SK-N-SH (cell line): ENCODE results near the gene SMAGP. TPM values are rescaled to one million over a fixed set of nuclear protein-coding genes. Genes with fewer than 3 reads are reported as not detected.

Experiments
- CTCF ChIA-PET: fragments of 300-600, 350-600 bp; formaldehyde crosslinking; extraction: SDS; loops from one replicate; lab custom pipeline; 2021; lab: Yijun Ruan, JAX
- POLR2A ChIA-PET: fragments of 350-600 bp; sonication (Branson Sonifier 250); formaldehyde crosslinking; extraction: SDS; loops from one replicate; lab custom pipeline; 2020; ENCODE audit warnings: antibody characterized with exemption, inconsistent platforms; lab: Yijun Ruan, JAX
- DNase-seq: peaks from one replicate; pipeline ENCODE4 v3.0.0; 2012
- H2AFZ ChIP-seq: fragments of 200-600 bp; sonication (generic); 2 replicates; pipeline ENCODE4 v1.8.1; 2016; ENCODE audit warnings: antibody characterized with exemption, mild to moderate bottlenecking, low read depth
- H3F3A ChIP-seq: fragments of 200-600 bp; sonication (generic); replicated peaks from 2 replicates; pipeline ENCODE3; 2016; ENCODE audit warnings: antibody characterized with exemption, mild to moderate bottlenecking; ENCODE audit not compliant: insufficient read depth
- H3K27ac ChIP-seq, 2 experiments: fragments of 200-500 bp in 1 of 2; fragments of 200-600 bp in 1 of 2; sonication (Bioruptor generic) in 1 of 2; sonication (generic), shearing (Covaris generic) in 1 of 2; 2 replicates each; pipeline versions ENCODE4 v1.5.1 to v1.6.1; 2014 to 2016; ENCODE audit warnings: low read depth in 2 of 2, inconsistent platforms in 1 of 2, low read length in 1 of 2, mild to moderate bottlenecking in 1 of 2, mixed read lengths in 1 of 2
- H3K27me3 ChIP-seq: fragments of 200-600 bp; sonication (generic), shearing (Covaris generic); 2 replicates; pipeline ENCODE4 v1.6.1; 2016; ENCODE audit warnings: mixed run types; ENCODE audit not compliant: insufficient read depth
- H3K36me3 ChIP-seq, 2 experiments: fragments of 200-500 bp in 1 of 2; fragments of 200-600 bp in 1 of 2; sonication (Bioruptor generic) in 1 of 2; sonication (generic) in 1 of 2; replicated peaks in 1 of 2; 2 replicates each; pipeline versions ENCODE3 to v1.5.1; 2014 to 2016; ENCODE audit warnings: low read length in 1 of 2, mild to moderate bottlenecking in 1 of 2; ENCODE audit not compliant: insufficient read depth in 2 of 2, control insufficient read depth in 1 of 2
- H3K4me1 ChIP-seq, 2 experiments: fragments of 200-500 bp in 1 of 2; fragments of 200-600 bp in 1 of 2; sonication (Bioruptor generic) in 1 of 2; sonication (generic), shearing (Covaris generic) in 1 of 2; 2 replicates each; pipeline versions ENCODE4 v1.5.1 to v1.6.1; 2014 to 2016; ENCODE audit warnings: low read depth in 1 of 2, low read length in 1 of 2, mixed run types in 1 of 2; ENCODE audit not compliant: insufficient read depth in 2 of 2, control insufficient read depth in 1 of 2
- H3K4me2 ChIP-seq: fragments of 200-600 bp; sonication (generic), shearing (Covaris generic); 2 replicates; pipeline ENCODE4 v1.6.1; 2017; ENCODE audit warnings: mixed run types
- H3K4me3 ChIP-seq, 2 experiments: fragments of 200-500 bp in 1 of 2; fragments of 200-600 bp in 1 of 2; sonication (Bioruptor generic) in 1 of 2; sonication (generic), shearing (Covaris generic) in 1 of 2; 2 replicates each; pipeline versions ENCODE4 v1.5.1 to v1.8.1; 2014 to 2016; ENCODE audit warnings: low read depth in 2 of 2, inconsistent platforms in 1 of 2, low read length in 1 of 2, mild to moderate bottlenecking in 1 of 2, mixed read lengths in 1 of 2, moderate library complexity in 1 of 2
- H3K79me2 ChIP-seq: fragments of 200-600 bp; sonication (generic); 2 replicates; pipeline ENCODE4 v1.8.1; 2017; ENCODE audit warnings: mild to moderate bottlenecking; ENCODE audit not compliant: insufficient read depth
- H3K9ac ChIP-seq: fragments of 200-600 bp; sonication (generic); 2 replicates; pipeline ENCODE4 v1.6.1; 2017; ENCODE audit warnings: mixed run types
- H3K9me2 ChIP-seq: fragments of 200-600 bp; sonication (generic); 2 replicates; pipeline ENCODE4 v1.6.1; 2017; ENCODE audit warnings: mixed run types
- H3K9me3 ChIP-seq: fragments of 200-600 bp; sonication (generic); 2 replicates; pipeline ENCODE4 v1.6.1; 2017; ENCODE audit warnings: mixed run types, mild to moderate bottlenecking, moderate library complexity
- H4K20me1 ChIP-seq: fragments of 200-600 bp; sonication (generic); 2 replicates; pipeline ENCODE4 v1.6.1; 2017; ENCODE audit warnings: mild to moderate bottlenecking, mixed run types; ENCODE audit not compliant: insufficient read depth
- ELF1 ChIP-seq: IDR thresholded peaks from 2 replicates; pipeline ENCODE4 v1.4.0; 2012
- EZH2phosphoT487 ChIP-seq: fragments of 200-600 bp; sonication (generic); IDR thresholded peaks from 2 replicates; pipeline ENCODE4 v1.6.1; 2017; ENCODE audit warnings: low read depth, mixed run types, mild to moderate bottlenecking, antibody characterized with exemption, moderate library complexity, borderline replicate concordance
- FOSL2 ChIP-seq: IDR thresholded peaks from 2 replicates; pipeline ENCODE4 v1.4.0; 2012; ENCODE audit warnings: low read depth, mild to moderate bottlenecking, moderate library complexity, borderline replicate concordance
- FOXM1 ChIP-seq: IDR thresholded peaks from 2 replicates; pipeline ENCODE4 v1.4.0; 2012; ENCODE audit warnings: low read depth, mild to moderate bottlenecking
- GABPA ChIP-seq: IDR thresholded peaks from 2 replicates; pipeline ENCODE4 v1.4.0; 2012; ENCODE audit warnings: low read depth, mild to moderate bottlenecking
- GATA2 ChIP-seq: sonication (generic); formaldehyde crosslinking; IDR thresholded peaks from 2 replicates; pipeline ENCODE4 v1.5.0; 2020; ENCODE audit warnings: mild to moderate bottlenecking, missing genetic modification reagents
- JUND ChIP-seq: IDR thresholded peaks from 2 replicates; pipeline ENCODE4 v1.4.0; 2012
- NFIC ChIP-seq: IDR thresholded peaks from 2 replicates; pipeline ENCODE4 v1.4.0; 2012; ENCODE audit warnings: borderline replicate concordance
- RAD21 ChIP-seq: IDR thresholded peaks from 2 replicates; pipeline ENCODE4 v1.6.1; 2012; ENCODE audit warnings: mild to moderate bottlenecking, low read length
- RCOR1 ChIP-seq: fragments of 150-350 bp; IDR thresholded peaks from 2 replicates; pipeline ENCODE4 v1.6.1; 2017; ENCODE audit warnings: antibody characterized with exemption, low read length
- SIN3A ChIP-seq: IDR thresholded peaks from 2 replicates; pipeline ENCODE4 v1.6.1; 2012; ENCODE audit warnings: low read depth, mild to moderate bottlenecking, low read length, moderate library complexity, borderline replicate concordance
- SMC3 ChIP-seq: IDR thresholded peaks from 2 replicates; pipeline ENCODE4 v1.6.1; 2012; ENCODE audit warnings: low read depth, low read length, improper control_type of control experiment
- TAF1 ChIP-seq: IDR thresholded peaks from 2 replicates; pipeline ENCODE4 v1.6.1; 2012; ENCODE audit warnings: low read depth, mild to moderate bottlenecking, low read length, moderate library complexity, borderline replicate concordance
- YY1 ChIP-seq: IDR thresholded peaks from 2 replicates; pipeline ENCODE4 v1.4.0; 2012; ENCODE audit warnings: low read depth, mild to moderate bottlenecking
- WGBS: methylation state at CpG from one replicate; pipeline ENCODE4 v1.1.6; 2017; ENCODE audit warnings: low lambda C conversion rate; 5-methylcytosine and 5-hydroxymethylcytosine counted together
- polyA plus RNA-seq, 3 experiments: library from polyadenylated mRNA; depleted of rRNA; stranded (reverse); fragments of >200 nt; gene quantifications; 2 replicates each; pipeline ENCODE4 v1.2.3, GENCODE V29; 2012
- TF ChIP-seq, protein P1 (sequence below): IDR thresholded peaks from 2 replicates; pipeline ENCODE4 v1.6.1; 2012; ENCODE audit warnings: mild to moderate bottlenecking, low read depth, low read length, moderate library complexity
- TF ChIP-seq, protein P2 (sequence below): IDR thresholded peaks from 2 replicates; pipeline ENCODE4; 2012
- TF ChIP-seq, protein P3 (sequence below): IDR thresholded peaks from 2 replicates; pipeline ENCODE4 v1.4.0; 2012; ENCODE audit warnings: low read depth, borderline replicate concordance
- TF ChIP-seq, protein P4 (sequence below): fragments of 150-350 bp; IDR thresholded peaks from 2 replicates; pipeline ENCODE4 v1.6.1; 2016; ENCODE audit warnings: mild to moderate bottlenecking, low read depth, low read length

The SMAGP gene
- polyA plus RNA-seq, 1 of the 3 experiments (the other 2 are of a cell fraction): 26.3 TPM

DNA sequence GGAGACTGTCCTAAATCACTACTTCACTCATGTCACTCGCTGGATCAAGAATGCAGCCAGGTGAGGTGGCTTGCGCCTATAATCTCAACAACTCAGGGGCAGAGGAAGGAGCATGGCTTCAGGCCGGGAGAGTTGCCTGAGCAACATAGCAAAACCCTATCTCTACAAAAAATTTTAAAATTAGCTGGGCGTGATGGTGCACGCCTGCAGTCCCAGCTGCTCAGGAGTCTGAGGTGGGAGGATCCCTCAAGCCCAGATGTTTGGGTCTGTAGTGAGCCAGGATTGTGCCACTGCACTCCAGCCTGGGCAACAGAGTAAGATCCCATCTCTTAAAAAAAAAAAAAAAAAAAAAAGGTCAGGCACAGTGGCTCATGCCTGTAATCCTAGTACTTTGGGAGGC is 5.9 kb downstream of the SMAGP start:
- Histone ChIP-seq H3K4me1 (peaks cover 0 to 5% of the 10 kb centered on the region in 2 experiments; a peak in 1 of 4 replicates), H3K79me2 (peaks cover 15% of the 10 kb centered on the region), H3K36me3 (no peaks in the 10 kb centered on the region), H3K9me3 (no peaks in the 10 kb centered on the region), H3K4me3 (no peak overlapping the region), H3K27ac (no peak overlapping the region), H3K27me3 (no peaks in the 10 kb centered on the region), H4K20me1 (0 out of 2 replicates have a peak, but pooled peaks cover 3% of the 10 kb centered on the region), H3K9ac (no peak overlapping the region), H2AFZ (no peak overlapping the region), H3K9me2 (no peaks in the 10 kb centered on the region), H3K4me2 (no peak overlapping the region), H3F3A (peaks cover 7% of the 10 kb centered on the region)
- ChIA-PET CTCF (no interaction called here), POLR2A (no interaction called here)
- no peak for DNase-seq
- WGBS: 91% methylated on average over 5 of the region's 5 CpGs
- no peak for TF ChIP-seq GATA2 (CRISPR knock-in tag)
- TF ChIP-seq NFIC: no peak
- TF ChIP-seq, protein P1, sequence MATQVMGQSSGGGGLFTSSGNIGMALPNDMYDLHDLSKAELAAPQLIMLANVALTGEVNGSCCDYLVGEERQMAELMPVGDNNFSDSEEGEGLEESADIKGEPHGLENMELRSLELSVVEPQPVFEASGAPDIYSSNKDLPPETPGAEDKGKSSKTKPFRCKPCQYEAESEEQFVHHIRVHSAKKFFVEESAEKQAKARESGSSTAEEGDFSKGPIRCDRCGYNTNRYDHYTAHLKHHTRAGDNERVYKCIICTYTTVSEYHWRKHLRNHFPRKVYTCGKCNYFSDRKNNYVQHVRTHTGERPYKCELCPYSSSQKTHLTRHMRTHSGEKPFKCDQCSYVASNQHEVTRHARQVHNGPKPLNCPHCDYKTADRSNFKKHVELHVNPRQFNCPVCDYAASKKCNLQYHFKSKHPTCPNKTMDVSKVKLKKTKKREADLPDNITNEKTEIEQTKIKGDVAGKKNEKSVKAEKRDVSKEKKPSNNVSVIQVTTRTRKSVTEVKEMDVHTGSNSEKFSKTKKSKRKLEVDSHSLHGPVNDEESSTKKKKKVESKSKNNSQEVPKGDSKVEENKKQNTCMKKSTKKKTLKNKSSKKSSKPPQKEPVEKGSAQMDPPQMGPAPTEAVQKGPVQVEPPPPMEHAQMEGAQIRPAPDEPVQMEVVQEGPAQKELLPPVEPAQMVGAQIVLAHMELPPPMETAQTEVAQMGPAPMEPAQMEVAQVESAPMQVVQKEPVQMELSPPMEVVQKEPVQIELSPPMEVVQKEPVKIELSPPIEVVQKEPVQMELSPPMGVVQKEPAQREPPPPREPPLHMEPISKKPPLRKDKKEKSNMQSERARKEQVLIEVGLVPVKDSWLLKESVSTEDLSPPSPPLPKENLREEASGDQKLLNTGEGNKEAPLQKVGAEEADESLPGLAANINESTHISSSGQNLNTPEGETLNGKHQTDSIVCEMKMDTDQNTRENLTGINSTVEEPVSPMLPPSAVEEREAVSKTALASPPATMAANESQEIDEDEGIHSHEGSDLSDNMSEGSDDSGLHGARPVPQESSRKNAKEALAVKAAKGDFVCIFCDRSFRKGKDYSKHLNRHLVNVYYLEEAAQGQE: no peak

DNA sequence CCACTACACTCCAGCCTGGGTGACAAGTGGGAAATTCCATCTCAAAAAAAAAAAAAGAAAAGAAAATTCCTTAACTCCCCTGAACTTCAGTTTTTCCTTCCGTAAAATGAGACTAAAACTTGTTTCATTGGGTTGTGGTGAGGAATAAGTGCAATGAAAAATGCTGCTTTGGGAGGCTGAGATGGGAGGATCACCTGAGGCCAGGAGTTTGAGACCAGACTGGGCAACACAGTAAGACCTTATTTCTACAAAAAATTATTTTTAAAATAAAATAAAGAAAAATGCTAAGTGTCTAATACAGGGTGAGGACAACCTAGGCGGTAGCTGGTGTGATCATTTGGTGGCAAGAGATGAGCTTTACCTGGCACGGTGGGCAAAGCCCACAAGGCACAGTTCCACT is 6.9 kb downstream of the SMAGP start:
- ChIA-PET CTCF (interaction anchor here (1.1 to 2.8 kb wide), 2 partner anchors 11 to 77 kb away, joined by 4 to 11 read pairs; no protein-coding TSS in a partner anchor), POLR2A (interaction anchor here (0.7 kb wide), 1 partner anchor 269 kb away, joined by 4 read pairs; no protein-coding TSS in a partner anchor)
- Histone ChIP-seq H3K79me2 (peaks cover 12% of the 10 kb centered on the region), H3K4me3 (no peak overlapping the region; a peak in 1 of 4 replicates), H3K36me3 (no peaks in the 10 kb centered on the region), H3K27ac (peak overlapping the region in 1 of 2 experiments; percentile 43; a peak in 2 of 4 replicates), H3K9ac (no peak overlapping the region), H3K4me1 (peaks cover 0 to 5% of the 10 kb centered on the region in 2 experiments; a peak in 1 of 4 replicates), H3K27me3 (no peaks in the 10 kb centered on the region), H2AFZ (no peak overlapping the region), H4K20me1 (0 out of 2 replicates have a peak, but pooled peaks cover 3% of the 10 kb centered on the region), H3F3A (peaks cover 3% of the 10 kb centered on the region), H3K9me3 (no peaks in the 10 kb centered on the region), H3K9me2 (no peaks in the 10 kb centered on the region), H3K4me2 (no peak overlapping the region)
- 98% methylated on average over 3 of the region's 3 CpGs for WGBS
- DNase-seq: no peak
- TF ChIP-seq FOXM1 (no peak), GABPA (no peak), SMC3 (no peak), NFIC (no peak), YY1 (no peak), EZH2phosphoT487 (no peak), ELF1 (no peak), FOSL2 (no peak), GATA2 (CRISPR knock-in tag) (no peak), RAD21 (no peak), JUND (no peak), RCOR1 (no peak), SIN3A (no peak), TAF1 (no peak)
- TF ChIP-seq, protein P2, sequence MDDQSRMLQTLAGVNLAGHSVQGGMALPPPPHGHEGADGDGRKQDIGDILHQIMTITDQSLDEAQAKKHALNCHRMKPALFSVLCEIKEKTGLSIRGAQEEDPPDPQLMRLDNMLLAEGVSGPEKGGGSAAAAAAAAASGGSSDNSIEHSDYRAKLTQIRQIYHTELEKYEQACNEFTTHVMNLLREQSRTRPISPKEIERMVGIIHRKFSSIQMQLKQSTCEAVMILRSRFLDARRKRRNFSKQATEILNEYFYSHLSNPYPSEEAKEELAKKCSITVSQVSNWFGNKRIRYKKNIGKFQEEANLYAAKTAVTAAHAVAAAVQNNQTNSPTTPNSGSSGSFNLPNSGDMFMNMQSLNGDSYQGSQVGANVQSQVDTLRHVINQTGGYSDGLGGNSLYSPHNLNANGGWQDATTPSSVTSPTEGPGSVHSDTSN: no peak
- TF ChIP-seq, protein P3, sequence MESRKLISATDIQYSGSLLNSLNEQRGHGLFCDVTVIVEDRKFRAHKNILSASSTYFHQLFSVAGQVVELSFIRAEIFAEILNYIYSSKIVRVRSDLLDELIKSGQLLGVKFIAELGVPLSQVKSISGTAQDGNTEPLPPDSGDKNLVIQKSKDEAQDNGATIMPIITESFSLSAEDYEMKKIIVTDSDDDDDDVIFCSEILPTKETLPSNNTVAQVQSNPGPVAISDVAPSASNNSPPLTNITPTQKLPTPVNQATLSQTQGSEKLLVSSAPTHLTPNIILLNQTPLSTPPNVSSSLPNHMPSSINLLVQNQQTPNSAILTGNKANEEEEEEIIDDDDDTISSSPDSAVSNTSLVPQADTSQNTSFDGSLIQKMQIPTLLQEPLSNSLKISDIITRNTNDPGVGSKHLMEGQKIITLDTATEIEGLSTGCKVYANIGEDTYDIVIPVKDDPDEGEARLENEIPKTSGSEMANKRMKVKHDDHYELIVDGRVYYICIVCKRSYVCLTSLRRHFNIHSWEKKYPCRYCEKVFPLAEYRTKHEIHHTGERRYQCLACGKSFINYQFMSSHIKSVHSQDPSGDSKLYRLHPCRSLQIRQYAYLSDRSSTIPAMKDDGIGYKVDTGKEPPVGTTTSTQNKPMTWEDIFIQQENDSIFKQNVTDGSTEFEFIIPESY: no peak
- TF ChIP-seq, protein P4, sequence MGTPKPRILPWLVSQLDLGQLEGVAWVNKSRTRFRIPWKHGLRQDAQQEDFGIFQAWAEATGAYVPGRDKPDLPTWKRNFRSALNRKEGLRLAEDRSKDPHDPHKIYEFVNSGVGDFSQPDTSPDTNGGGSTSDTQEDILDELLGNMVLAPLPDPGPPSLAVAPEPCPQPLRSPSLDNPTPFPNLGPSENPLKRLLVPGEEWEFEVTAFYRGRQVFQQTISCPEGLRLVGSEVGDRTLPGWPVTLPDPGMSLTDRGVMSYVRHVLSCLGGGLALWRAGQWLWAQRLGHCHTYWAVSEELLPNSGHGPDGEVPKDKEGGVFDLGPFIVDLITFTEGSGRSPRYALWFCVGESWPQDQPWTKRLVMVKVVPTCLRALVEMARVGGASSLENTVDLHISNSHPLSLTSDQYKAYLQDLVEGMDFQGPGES: no peak
